NB4 (cell line): ENCODE results near the gene SLC12A4.

Experiments used
- DNase-seq: peaks from one replicate; pipeline ENCODE4 v3.0.0; 2010; ENCODE audit warnings: low read depth
- H3K4me3 ChIP-seq: one replicate; pipeline ENCODE4 v1.5.1; 2011; ENCODE audit warnings: mild to moderate bottlenecking, low read depth, low read length, moderate library complexity
- CTCF ChIP-seq: IDR thresholded peaks from one replicate; pipeline ENCODE4 v1.5.1; 2012; ENCODE audit warnings: low read depth, low read length
- MYC ChIP-seq: IDR thresholded peaks from 2 replicates; pipeline ENCODE4 v1.6.1; 2011; ENCODE audit warnings: low read depth, low read length
- POLR2A ChIP-seq: IDR thresholded peaks from 2 replicates; pipeline ENCODE4 v1.6.1; 2011; ENCODE audit warnings: mild to moderate bottlenecking; ENCODE audit not compliant: insufficient read length; ENCODE audit errors: extremely low read depth
- TF ChIP-seq, protein P1 (sequence below): IDR thresholded peaks from 2 replicates; pipeline ENCODE4 v1.6.1; 2011; ENCODE audit warnings: low read depth, low read length

Gene SLC12A4

GRCh38 chr16:67964477-67965131 is 3.8 kb downstream of the SLC12A4 start:
- H3K4me3 ChIP-seq: no peak overlapping the region
- DNase-seq: no peak
- TF ChIP-seq, protein P1, sequence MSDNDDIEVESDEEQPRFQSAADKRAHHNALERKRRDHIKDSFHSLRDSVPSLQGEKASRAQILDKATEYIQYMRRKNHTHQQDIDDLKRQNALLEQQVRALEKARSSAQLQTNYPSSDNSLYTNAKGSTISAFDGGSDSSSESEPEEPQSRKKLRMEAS: no peak
- TF ChIP-seq POLR2A (no peak), MYC (no peak)

DNA sequence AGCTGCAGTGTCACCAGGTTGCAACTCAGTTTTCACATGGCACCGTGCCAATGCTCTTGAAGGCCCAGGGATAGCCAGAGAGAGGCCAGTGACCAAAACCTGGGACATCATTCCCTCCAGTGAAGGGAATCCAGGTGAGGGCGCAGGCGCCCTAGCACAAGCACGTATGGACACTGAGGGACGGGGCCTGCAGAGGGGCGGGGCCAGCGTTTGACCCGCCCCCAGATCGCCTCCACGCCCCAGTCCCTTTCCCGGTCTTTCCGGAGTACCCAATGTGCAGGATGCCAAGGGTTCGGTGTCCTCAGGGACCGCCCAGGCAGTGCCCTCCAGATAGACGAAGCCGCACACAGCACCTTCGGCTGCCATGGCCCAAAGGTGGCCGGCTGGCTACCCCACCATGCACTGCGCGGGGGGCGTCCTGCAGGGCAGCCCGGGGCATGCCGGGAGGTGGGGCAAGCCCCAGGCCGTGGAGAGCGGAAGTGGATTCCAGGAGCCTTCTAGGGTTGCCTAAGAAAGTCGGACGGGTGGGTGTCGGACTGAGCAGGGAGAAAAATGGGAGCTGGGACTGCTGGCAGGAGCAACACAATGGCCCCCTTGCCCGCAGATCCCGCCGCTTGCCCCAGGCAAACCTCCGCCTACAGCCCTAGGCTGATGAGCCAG is 4.6 kb downstream of the SLC12A4 start:
- TF ChIP-seq, protein P1: no peak
- TF ChIP-seq CTCF (no peak), POLR2A (no peak), MYC (no peak)
- DNase-seq: no peak
- no peak overlapping the region for H3K4me3 ChIP-seq

DNA sequence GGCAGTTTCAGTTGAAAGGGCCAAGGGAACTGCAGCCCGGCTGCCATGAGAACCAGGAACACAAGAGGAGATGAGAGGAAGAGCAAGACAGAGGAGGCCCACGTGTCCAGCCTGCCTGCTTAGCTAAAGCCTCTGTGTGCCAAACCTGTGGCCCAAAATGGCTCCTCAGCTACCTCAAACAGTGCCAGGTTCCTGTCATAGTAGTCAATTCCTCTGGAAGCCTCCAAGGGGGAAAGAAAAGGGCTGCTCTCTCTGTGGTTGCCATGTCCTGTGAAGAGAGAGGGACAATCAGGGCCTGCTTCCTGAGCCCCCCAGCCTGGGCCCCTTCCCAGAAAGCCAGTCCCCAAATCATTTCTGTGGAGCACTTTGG is 5.2 kb downstream of the SLC12A4 start:
- H3K4me3 ChIP-seq: no peak overlapping the region
- no peak for DNase-seq
- TF ChIP-seq POLR2A (no peak), MYC (no peak), CTCF (no peak)
- TF ChIP-seq, protein P1: no peak

DNA sequence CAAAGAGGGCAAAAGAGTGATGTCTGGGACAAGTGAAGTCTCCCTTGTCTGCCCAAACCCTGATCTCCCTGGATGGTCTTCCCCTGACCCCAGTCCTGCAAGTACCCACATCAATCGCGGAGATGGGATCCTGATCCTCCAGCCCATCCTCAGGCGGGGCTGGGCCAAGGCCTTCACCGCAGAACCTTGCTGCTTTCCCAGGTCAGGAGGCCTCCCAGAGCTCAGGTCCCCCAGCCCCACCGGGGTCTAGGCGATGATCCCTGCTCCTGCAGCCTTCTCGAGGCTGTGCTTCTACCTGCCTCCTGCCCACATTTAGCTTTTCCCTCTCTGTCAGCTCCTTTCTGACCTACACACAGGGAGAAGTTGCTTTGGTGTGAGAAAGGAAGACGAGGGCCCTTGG is 6.3 kb downstream of the SLC12A4 start:
- TF ChIP-seq MYC (no peak), POLR2A (no peak), CTCF (no peak)
- TF ChIP-seq, protein P1: no peak
- no peak for DNase-seq
- H3K4me3 ChIP-seq: no peak overlapping the region

- no peak for DNase-seq
- no peak overlapping the region for H3K4me3 ChIP-seq
- TF ChIP-seq MYC (no peak), CTCF (no peak)
Measured at GRCh38 chr16:67961551-67961957, 6.9 kb downstream of the SLC12A4 start.

DNA sequence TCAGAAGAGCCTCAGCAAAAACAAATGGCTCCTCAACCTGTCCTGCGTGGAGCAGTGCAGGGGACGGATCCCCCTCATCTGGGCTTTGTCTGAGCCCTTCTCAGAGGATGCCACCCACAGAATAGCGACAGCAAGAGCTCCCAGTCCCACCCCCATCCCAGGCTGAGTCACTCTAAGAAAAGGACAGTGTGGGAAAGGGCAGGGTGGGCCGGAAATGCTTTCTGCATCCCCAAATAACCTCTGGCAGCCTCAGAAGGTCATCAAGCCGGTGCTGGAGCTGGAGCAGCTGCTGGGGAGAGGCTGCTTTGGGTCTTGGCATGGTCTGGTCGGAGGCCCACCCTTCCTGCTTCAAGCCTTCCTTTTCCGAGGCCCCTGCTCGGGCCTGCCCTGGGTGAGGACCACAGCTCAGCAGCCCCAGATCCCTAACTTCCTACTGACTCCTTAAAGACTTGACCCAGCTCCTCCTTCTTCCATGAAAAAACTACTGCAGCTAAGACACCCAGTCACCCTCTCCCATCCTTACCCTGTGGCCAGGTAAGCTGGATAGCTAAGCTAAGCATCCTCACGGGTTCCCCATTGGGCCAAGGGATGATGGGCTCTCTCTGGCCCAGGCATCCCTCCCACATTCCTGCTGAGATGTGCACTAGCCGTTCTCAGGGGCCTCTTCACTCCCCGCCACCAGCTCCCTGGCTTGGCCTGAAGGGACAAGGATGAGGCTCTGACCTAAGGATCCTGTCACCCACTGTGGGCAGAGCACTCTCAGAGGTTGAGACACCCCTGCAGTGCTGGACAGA is 8.7 kb downstream of the SLC12A4 start:
- no peak overlapping the region for H3K4me3 ChIP-seq
- DNase-seq: no peak
- TF ChIP-seq CTCF (no peak), MYC (no peak), POLR2A (no peak)
- TF ChIP-seq, protein P1: no peak
